GM12801 (cell line): ENCODE results near the gene GDPD2.

Experiments
- CTCF ChIP-seq: IDR thresholded peaks from one replicate; pipeline ENCODE4 v1.5.1; 2011; ENCODE audit warnings: control low read depth; ENCODE audit not compliant: insufficient read length; ENCODE audit errors: extremely low read depth

Gene GDPD2

GRCh38 chrX:70466968-70467367 lies 43.9 kb downstream of the GDPD2 start:
- no peak for TF ChIP-seq CTCF

- TF ChIP-seq CTCF: no peak
Measured at GRCh38 chrX:70468709-70469108, 45.6 kb downstream of the GDPD2 start.

- no peak for TF ChIP-seq CTCF
Measured at GRCh38 chrX:70470850-70471289, 47.8 kb downstream of the GDPD2 start.

- TF ChIP-seq CTCF: no peak
Measured at GRCh38 chrX:70476166-70476933, 53.2 kb downstream of the GDPD2 start.

GRCh38 chrX:70476934-70477733 lies 54.0 kb downstream of the GDPD2 start:
- no peak for TF ChIP-seq CTCF

GRCh38 chrX:70477734-70478075 lies 54.6 kb downstream of the GDPD2 start:
- TF ChIP-seq CTCF: no peak

- no peak for TF ChIP-seq CTCF
Measured at GRCh38 chrX:70478526-70479245, 55.6 kb downstream of the GDPD2 start.
